Kasumi-1 (cell line): ENCODE measurements around the gene FOXB1.

ENCODE experiments used
- DNase-seq, 2 experiments: peaks; one replicate each; lab custom pipeline; 2025; lab: John Stamatoyannopoulos, UW

The FOXB1 gene

GRCh38 chr15:60020736-60021135, 16.6 kb downstream of the FOXB1 start:
- no peak for DNase-seq

DNA sequence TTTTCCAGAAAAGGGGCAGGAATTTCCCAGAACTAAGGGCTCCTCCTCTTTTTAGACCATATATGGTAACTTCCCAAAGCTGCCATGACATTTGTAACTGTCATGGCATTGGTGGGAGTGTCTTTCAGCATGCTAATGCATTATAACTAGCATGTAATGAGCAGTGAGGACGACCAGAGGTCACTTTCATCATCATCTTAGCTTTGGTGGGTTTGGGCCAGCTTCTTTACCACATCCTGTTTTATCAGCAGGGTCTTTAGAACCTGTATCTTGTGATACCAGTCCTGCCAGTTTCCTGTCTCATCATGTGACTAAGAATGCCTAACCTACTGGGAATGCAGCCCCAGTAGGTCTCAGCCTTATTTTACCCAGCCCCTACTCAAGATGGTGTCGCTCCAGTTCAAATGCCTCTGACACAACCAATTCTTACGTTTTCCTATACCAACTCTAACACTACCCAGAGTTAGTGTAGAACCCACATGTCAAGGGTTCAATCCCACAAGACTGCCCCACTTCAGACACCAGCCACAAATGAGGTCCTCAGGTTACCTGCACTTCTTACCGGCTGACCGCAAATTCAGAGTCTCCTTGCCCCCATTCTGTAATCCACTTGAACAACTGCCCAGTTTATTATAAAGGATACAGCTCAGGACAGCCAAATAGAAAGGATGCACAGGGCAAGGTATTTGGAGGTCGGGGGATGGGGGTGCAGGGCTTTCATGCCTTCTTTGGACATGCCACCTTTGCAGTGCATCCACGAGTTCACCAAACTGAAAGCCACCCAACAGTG, 17.7 kb downstream of the FOXB1 start:
- DNase-seq: no peak

DNA sequence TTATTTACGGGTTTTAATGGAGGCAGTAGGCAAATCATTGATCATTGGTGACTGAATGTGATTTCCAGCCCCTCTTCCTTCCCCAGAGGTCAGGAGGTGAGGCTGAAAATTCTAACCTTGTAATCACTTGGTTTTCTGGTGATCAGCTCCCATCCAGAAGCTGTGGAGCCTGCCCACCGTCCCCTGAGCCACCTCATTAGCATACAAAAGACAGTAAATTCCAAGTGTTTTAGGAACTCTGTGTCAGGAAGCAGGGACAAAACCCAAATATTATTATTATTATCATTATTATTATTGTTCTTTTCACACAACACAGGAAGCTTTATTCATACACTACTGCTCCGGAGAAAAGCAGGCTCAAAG, 18.2 kb downstream of the FOXB1 start:
- no peak for DNase-seq

DNA sequence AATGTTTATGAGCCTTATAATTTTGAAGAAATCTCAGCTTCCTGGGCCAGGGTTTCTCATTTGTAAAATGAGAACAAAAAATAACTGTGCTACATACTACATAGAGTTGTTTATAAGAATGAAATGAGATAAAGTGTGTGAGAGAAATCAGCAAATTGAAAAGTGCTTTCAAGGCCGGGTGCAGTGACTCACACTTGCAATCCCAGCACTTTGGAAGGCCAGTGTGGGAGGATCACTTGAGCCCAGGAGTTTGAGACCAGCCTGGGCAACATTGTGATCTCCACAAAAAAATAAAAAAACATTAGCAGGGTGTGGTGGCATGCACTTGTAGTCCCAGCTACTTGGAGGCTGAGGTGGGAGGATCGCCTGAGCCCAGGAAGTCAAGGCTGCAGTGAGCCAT, 22.4 kb downstream of the FOXB1 start:
- no peak for DNase-seq

DNA sequence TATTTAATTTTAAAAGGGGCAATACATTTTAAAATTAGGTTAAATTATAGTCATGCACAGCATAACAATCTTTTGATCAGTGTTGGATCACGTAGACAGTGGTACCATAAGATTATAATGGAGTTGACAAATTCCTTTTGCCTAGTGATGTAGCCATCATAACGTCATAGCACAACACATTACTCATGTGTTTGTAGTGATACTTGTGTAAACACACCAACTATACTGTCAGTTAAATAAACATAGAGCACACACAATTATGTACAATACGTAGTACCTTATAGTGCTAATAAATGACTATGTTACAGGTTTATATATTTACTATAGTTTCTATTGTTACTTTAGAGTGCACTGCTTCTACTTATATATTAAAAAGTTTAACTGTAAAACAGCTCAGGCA, 31.2 kb downstream of the FOXB1 start:
- DNase-seq: no peak

GRCh38 chr15:60039316-60039715, 35.2 kb downstream of the FOXB1 start:
- no peak for DNase-seq

DNA sequence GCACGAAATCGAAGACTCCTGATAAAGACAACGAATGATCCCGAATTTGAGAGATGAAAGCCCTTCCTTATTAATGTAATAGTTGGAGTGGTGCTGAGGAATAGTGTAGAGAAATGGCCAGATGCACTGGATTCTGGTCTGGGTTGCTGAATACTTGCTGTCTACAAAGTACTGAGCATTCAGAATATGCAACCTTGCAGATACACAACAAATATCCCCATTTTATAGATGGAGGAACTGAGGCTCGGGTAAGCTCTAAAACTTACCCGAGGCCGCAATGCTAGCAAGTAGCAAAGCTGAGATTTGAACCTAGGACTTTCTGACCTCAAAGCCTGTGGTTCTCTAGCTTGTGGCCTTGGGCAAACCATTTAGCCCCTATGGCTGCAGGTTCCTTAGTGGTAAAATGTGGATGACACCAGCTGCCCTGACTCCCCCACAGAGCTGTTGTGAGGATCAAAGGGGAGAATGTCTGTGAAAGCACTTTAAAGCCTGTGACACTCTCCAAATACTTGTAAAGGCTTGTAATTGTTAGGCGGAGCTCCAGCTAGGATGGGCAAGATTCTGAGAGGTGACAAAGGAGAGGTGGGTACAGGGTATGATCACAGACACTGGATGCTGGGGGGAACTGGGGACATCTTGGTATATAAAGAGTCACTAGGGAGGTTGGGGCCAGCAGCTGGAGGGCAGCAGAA, 39.8 kb downstream of the FOXB1 start:
- DNase-seq: no peak

DNA sequence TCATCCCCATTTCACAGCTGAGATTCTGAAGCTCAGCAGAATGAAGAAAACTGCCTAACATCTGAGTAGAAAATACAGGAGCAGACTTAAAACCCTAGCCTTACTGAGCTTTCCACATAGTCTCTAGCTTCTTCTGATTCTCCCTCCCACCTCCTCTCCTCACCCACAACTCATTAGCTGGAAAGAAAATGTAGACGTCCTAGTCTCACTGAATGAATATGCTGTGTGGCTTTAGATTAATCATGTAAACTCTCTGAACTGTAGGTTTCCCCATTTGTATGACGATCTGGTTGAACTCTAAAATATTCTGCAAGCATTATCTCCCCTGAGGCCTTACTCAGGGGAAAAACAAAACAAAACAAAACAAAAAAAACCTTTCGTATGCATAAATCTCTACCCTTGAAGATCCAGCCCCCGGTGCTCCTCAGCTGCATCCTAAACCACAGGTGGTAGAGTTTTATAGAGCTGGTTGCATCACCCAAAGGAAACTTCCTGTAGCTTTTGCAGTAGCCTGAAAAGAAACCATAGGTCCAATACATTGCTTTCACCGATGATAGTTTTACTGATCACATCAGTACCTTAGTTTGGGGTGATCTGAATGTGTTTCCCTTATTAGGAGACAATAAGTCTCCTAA, 40.6 kb downstream of the FOXB1 start:
- no peak for DNase-seq

DNA sequence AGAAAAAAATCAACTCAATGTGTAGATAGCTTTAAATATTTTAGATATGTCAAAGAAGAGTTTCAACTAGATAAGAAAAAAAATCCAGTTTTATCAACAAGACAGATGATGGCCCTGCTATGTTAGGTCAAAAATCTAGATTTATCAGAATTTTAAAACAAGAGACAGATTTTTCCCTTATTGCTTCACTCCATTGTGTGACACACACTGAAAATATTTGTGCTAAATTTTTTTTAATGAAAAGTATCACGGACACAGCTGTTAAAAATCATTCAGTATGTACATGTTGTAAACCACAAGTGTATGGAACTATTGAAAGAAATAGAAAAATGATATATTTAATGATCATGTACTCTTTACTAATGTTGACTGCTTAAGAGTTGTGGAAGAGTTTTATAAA, 43.6 kb downstream of the FOXB1 start:
- DNase-seq: no peak

DNA sequence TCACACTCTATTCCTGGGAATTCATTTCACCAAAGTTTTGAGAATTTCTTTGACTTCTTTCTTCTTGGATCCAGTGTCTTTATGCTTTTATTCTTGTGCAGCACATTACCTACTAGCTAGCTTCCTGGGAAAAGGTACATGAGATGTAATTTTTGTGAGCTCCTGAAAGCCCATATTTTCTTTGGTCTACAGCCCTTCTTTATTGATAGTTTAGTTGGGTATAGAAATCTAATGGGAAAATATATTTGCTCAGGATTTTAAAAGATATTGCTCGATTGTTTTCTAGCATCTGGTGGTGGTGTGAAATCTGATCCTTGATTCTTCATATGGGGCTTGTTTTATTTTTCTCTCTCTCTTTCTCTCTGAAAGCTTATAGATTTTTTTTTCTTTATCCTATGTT, 45.8 kb downstream of the FOXB1 start:
- no peak for DNase-seq

DNA sequence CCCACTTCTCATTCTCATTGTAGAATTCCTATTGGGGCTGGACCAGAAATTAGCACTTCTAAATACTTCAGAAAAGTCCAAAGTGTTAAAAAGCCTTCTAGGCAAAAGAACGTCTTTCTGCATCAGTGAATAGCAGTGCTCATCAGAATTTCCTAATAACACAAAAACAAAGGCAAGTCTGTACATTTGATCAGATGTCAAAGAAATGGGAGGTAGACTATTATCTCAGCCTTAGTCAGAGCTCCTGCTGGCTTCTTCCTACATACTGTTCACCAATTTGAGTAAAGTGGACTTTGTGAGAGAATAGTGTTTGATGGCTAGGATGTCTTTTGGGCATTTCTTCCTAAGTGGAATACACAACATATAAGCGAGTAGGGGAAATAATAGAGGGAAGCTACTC, 48.7 kb downstream of the FOXB1 start:
- DNase-seq: no peak

DNA sequence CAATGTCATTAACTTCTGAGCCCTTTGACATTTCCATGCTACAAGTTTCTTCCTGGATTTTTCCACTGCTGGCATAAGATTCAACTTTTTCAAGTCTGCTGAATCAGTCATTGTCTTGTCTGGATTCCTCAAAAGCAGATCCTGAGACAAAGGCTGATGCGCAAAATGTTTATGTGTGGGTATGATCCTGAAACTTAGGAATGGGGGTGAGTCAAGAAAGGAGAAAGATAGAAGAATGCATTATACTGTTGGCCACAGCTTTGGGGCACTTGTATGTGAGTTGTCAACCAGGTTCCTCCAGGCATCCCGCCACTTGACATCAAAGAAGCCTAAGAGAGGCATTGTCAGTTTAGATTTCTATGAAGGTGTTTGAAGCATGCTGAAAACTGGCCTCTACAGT, 50.4 kb downstream of the FOXB1 start:
- no peak for DNase-seq
